AG10803 (cell line): Measurements from ENCODE around the gene DYNC1I1.

Experiments
- DNase-seq: peaks from one replicate; pipeline ENCODE4 v3.0.0; 2010; ENCODE audit warnings: low read depth
- H3K4me3 ChIP-seq: 2 replicates; pipeline ENCODE4 v1.5.1; 2011; ENCODE audit warnings: mild to moderate bottlenecking, low read length, control low read depth
- CTCF ChIP-seq: conservative IDR thresholded peaks from 2 replicates; pipeline ENCODE4 v1.5.1; 2011; ENCODE audit warnings: mild to moderate bottlenecking, low read length, control low read depth, inconsistent platforms

The DYNC1I1 gene

GRCh38 chr7:96118449-96119001 lies 346.2 kb downstream of the DYNC1I1 start:
- no peak for DNase-seq
- TF ChIP-seq CTCF = no peak
- H3K4me3 ChIP-seq = no peak overlapping the region

DNA sequence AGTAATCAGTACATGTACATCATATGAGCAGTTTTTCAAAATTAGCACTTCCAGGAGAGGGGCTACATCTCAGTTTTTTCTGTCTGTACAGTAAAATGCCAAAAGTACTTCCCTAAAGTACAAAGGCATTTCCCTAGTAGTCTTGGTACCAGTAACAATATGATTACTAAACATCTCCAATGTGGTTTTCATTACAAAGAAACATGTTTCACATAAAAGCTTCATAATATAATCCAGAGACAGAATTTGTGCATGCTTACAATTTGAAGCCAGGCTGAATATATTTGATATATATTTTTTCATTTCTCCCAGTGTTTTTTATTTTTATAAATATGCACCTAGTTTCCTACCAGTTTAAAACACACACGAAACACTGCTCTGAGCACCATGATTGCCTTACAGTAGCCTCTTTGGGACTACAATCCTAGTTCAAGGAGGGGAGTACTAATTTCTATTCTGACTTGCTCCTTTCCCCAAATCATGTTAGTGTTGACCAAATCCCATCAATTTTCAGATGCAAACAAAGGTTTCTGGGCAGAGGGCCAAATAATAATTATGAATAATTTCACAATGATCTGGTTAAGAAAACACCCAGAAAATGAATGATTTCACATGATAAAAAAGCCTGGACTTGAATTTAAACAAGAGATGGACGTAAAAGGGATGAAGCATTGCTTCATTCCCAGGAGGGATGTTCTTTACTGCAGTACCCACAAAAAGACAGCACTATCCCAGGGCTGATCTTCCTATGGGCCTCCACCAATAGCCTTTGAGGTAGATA lies 348.3 kb downstream of the DYNC1I1 start:
- peak; percentile 61 for DNase-seq
- no peak overlapping the region for H3K4me3 ChIP-seq
- no peak for TF ChIP-seq CTCF

GRCh38 chr7:96121752-96122151 lies 349.4 kb downstream of the DYNC1I1 start:
- no peak for TF ChIP-seq CTCF
- no peak overlapping the region for H3K4me3 ChIP-seq
- no peak for DNase-seq

- H3K4me3 ChIP-seq = no peak overlapping the region
- DNase-seq = peak; percentile 28
- no peak for TF ChIP-seq CTCF
Measured at GRCh38 chr7:96122746-96123145, 350.4 kb downstream of the DYNC1I1 start.

DNA sequence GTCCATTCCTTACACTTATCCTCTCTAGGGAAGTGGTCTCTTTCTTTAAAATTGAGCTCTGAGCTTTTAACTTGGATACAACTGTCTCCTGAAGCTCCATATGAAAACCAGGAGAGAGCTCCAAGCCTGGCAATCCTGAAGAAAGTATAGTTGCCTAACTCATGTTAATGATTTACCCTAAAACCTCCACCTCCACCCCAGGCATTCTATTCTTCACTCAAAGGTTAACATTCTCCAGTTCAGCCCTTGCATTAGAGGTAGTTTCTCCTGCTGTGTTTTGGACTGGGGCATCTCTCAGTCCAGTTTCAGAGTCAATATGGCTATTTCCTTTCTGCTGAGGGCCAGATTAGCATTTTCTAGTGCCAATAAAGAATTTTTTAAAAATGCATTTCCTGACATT lies 354.0 kb downstream of the DYNC1I1 start:
- DNase-seq = no peak
- no peak for TF ChIP-seq CTCF

DNA sequence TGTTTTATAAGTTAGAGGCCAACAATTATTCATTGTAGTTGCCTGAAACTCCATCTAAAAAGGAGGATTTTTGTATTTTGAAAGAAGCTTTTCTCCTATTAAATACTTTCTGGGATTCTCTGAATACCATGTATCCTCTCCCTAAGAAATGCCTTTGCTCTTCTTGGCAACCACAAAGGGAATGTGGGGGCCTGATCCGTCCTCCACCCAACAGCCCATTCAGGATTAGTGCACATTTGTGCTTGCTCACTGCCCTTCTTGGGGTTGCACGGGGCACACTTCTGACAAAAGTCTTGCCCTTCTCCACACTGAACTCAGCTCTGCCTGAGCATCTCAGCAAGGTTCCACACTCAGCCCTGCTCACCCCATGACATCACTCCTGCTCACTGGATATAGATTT lies 355.4 kb downstream of the DYNC1I1 start:
- H3K4me3 ChIP-seq = no peak overlapping the region
- no peak for TF ChIP-seq CTCF
- DNase-seq = peak; percentile 31

More for the DNA sequence above, 354.0 kb downstream of the DYNC1I1 start:
- no peak overlapping the region for H3K4me3 ChIP-seq

- no peak overlapping the region for H3K4me3 ChIP-seq
- DNase-seq = no peak
- TF ChIP-seq CTCF = no peak
Measured at GRCh38 chr7:96131525-96131924, 359.2 kb downstream of the DYNC1I1 start.
